Retinal pigment epithelial cell (primary cell): ENCODE measurements around the gene CEP70.
A peak's percentile ranks its signal among the peaks of the same experiment; 100 is the strongest.
"Not testable (repeated sequence)": the region's sequence is repeated elsewhere in the genome, so short reads cannot be mapped to it uniquely, and the experiment has no call there.

ENCODE experiments used
- DNase-seq: peaks from one replicate; pipeline ENCODE4 v3.0.0-alpha.2; 2010; ENCODE audit warnings: low read depth
- H3K4me3 ChIP-seq: 2 replicates; pipeline ENCODE4 v1.5.1; 2011; ENCODE audit warnings: mild to moderate bottlenecking, low read length, control low read depth, moderate library complexity
- TF ChIP-seq, protein P1 (sequence below): conservative IDR thresholded peaks from 2 replicates; pipeline ENCODE4 v1.5.1; 2011; ENCODE audit warnings: low read depth, low read length, control low read depth, inconsistent platforms

Gene CEP70

GRCh38 chr3:138625707-138626365 is 31.8 kb upstream of the CEP70 start:
- H3K4me3 ChIP-seq, result no peak overlapping the region
- TF ChIP-seq, protein P1, sequence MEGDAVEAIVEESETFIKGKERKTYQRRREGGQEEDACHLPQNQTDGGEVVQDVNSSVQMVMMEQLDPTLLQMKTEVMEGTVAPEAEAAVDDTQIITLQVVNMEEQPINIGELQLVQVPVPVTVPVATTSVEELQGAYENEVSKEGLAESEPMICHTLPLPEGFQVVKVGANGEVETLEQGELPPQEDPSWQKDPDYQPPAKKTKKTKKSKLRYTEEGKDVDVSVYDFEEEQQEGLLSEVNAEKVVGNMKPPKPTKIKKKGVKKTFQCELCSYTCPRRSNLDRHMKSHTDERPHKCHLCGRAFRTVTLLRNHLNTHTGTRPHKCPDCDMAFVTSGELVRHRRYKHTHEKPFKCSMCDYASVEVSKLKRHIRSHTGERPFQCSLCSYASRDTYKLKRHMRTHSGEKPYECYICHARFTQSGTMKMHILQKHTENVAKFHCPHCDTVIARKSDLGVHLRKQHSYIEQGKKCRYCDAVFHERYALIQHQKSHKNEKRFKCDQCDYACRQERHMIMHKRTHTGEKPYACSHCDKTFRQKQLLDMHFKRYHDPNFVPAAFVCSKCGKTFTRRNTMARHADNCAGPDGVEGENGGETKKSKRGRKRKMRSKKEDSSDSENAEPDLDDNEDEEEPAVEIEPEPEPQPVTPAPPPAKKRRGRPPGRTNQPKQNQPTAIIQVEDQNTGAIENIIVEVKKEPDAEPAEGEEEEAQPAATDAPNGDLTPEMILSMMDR, result no peak
- DNase-seq, result peak; percentile 7

GRCh38 chr3:138624518-138624917 is 30.5 kb upstream of the CEP70 start:
- H3K4me3 ChIP-seq, result no peak overlapping the region
- TF ChIP-seq, protein P1, result no peak
- no peak for DNase-seq

GRCh38 chr3:138620431-138620830 is 26.4 kb upstream of the CEP70 start:
- H3K4me3 ChIP-seq, result no peak overlapping the region
- TF ChIP-seq, protein P1, result no peak
- DNase-seq, result no peak

- TF ChIP-seq, protein P1, result no peak
- H3K4me3 ChIP-seq, result no peak overlapping the region
- DNase-seq, result no peak
Measured at GRCh38 chr3:138615462-138615861, 21.4 kb upstream of the CEP70 start.

DNA sequence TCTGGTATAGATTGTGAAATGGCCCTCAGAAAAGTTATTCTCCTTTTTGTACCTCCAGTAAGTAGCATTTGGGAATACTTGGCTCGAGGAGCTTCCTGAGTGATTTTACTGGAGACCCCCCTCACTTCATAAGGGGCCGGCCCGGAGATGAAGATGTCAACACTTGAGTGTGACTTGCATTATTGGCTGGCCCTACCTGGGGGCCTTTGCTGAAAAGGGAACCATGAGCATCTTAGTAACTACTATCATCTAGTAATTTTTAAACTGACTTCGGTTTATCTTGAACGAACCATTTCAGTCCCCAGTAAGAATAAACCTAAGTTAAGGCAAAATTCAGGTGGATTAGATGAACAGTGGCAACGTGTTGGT is 15.8 kb upstream of the CEP70 start:
- H3K4me3 ChIP-seq, result no peak overlapping the region
- TF ChIP-seq, protein P1, result no peak
- DNase-seq, result no peak

DNA sequence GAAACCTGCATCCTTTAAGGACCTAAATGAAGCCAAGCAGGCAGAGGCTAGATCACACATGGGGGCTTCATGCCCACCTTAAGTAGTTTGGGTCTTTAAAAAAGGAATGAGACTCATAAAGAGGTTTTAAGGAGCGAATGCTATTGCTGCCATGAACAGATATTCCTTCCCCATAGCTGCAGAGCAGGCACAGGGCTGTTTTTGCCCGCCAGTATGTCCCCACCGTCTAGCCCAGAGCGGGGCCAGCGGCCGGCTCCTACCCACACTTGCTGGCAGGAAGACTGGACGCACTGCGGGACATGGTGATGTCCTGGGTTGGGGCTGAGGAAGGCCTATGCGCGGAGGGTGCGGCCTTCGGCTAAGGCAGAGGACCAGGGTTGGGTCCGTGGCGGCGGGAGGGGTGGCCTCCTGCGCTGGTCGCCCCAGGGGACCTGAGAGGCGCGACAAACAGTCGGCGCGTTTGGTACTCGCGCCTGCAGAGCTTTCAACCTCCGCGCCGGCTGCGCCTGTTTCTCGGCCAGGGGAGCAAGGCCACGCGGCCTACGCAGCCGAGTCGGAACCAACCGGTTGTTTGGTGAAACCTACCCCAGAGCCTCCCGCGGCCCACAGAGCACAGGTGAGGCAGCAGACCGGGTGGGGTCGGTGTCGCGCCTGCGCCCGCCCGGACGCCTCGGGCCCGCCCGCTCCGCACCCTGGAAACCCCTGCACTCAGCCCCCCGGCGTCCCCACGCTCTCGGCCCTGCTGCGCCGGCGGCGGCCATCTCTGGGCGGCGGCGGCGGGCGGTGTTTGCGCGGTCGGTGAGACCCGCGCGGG is 14.5 kb upstream of the CEP70 start, which contains the start of gene FAIM:
Gene FAIM (plus strand): TSS at position 450 of the 814 bp plus-strand sequence. CDS start 10,956 bp downstream, outside the sequence.
- no peak for DNase-seq

DNA sequence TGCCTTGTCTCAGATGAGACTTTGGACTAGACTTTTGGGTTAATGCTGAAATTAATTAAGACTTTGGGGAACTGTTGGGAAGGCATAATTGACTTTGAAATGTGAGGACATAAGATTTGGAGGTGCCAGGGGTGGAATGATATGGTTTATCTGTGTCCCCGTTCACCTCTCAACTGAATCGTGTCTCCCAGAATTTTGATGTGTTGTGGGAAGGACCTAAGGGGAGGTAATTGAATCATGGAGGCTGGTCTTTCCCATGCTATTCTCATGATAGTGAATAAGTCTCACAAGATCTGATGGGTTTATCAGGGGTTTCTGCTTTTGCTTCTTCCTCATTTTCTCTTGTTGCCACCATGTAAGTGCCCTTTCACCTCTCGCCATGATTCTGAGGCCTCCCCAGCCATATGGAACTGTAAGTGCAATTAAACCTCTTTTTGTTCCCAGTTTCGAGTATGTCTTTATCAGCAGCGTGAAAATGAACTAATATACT is 10.1 kb upstream of the CEP70 start:
- not testable (repeated sequence) for DNase-seq, H3K4me3 ChIP-seq

More for the DNA sequence above, 14.5 kb upstream of the CEP70 start, which contains the start of gene FAIM:
- H3K4me3 ChIP-seq, result peak within 1 kb of the TSS; percentile 71
- TF ChIP-seq, protein P1, result no peak

GRCh38 chr3:138601661-138602060 is 7.6 kb upstream of the CEP70 start:
- H3K4me3 ChIP-seq, DNase-seq: not testable (repeated sequence)
